ENCODE measurements around the gene KCTD11.
A peak's percentile ranks its signal among the peaks of the same experiment; 100 is the strongest.

KCTD11 gene

DNA sequence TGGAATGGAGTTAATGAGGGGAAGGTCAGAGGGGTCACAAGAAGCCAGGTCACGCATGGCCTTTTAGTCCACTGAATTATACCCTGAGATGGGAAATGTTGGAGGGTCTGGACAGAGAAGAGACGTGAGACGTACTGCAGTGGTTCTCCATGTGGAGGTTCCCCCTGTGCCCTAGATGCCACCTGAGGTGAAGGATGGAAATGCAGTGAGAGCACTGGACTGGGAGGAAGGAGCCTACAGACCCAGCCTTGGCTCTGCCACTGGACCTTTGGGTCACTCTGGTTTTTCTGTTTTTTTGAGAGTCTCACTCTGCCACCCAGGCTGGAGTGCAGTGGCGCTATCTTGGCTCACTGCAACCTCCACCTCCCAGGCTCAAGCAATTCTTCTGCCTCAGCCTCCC, 44.2 kb downstream of the KCTD11 start:
- no peaks in the 10 kb centered on the region for H3K27me3 ChIP-seq (ENCODE audit: control insufficient read depth in 3 of 3, insufficient read depth in 3 of 3, low read depth in 1 of 3, low read length in 3 of 3)
- H3K27ac ChIP-seq (replicated peaks; ENCODE audit: low read length): no peak overlapping the region
- WGBS, 2 donors (ENCODE audit: extremely low coverage in 2 of 2, insufficient read length in 2 of 2, insufficient replicate concordance in 1 of 2): no CpG with 5 or more reads among the region's 4 CpGs
- no peak for DNase-seq (ENCODE audit: low spot score)
- no peak overlapping the region for H4K91ac ChIP-seq (ENCODE audit: low read depth, low read length, poor library complexity)
- peaks cover 3 to 7% of the 10 kb centered on the region in 2 donors for H3K4me1 ChIP-seq (ENCODE audit: control insufficient read depth in 2 of 2, insufficient read depth in 1 of 2, low read depth in 1 of 2, low read length in 2 of 2)
- no peak overlapping the region for H2AFZ ChIP-seq (ENCODE audit: low read length)
- peaks cover 3 to 15% of the 10 kb centered on the region in 2 donors for H3K36me3 ChIP-seq (replicated peaks in 1 of 2; ENCODE audit: control insufficient read depth in 2 of 2, insufficient read depth in 2 of 2, low read length in 2 of 2)
- H2BK15ac ChIP-seq (ENCODE audit: low read length): no peak overlapping the region
- no peak overlapping the region for H4K8ac ChIP-seq (ENCODE audit: low read depth, low read length)
- H3K23ac ChIP-seq (ENCODE audit: low read depth, low read length, poor library complexity): no peak overlapping the region
- no peaks in the 10 kb centered on the region for H3K79me1 ChIP-seq (ENCODE audit: low read depth, low read length)
- H3K9ac ChIP-seq (ENCODE audit: low read depth, low read length, poor library complexity): no peak overlapping the region
- H3K4me3 ChIP-seq (ENCODE audit: low read length in 2 of 2): no peak overlapping the region
- no peak overlapping the region for H2AK5ac ChIP-seq (ENCODE audit: low read depth, low read length)
- no peak overlapping the region for H3K4ac ChIP-seq (ENCODE audit: low read length)
- peaks cover 0 to 1% of the 10 kb centered on the region in 2 donors for H3K9me3 ChIP-seq (replicated peaks in 1 of 2; ENCODE audit: control insufficient read depth in 2 of 2, insufficient read depth in 1 of 2, low read depth in 1 of 2, low read length in 2 of 2)
- no peak overlapping the region for H3K18ac ChIP-seq (ENCODE audit: low read length)
- no peak overlapping the region for H2BK5ac ChIP-seq (ENCODE audit: low read length)
- no peak overlapping the region for H3K14ac ChIP-seq (ENCODE audit: low read length)
- H3K4me2 ChIP-seq (ENCODE audit: insufficient read depth, low read length, poor library complexity, severe bottlenecking): no peak overlapping the region
- H2BK12ac ChIP-seq (ENCODE audit: low read length): no peak overlapping the region
- H2BK120ac ChIP-seq (ENCODE audit: low read depth, low read length): no peak overlapping the region

DNA sequence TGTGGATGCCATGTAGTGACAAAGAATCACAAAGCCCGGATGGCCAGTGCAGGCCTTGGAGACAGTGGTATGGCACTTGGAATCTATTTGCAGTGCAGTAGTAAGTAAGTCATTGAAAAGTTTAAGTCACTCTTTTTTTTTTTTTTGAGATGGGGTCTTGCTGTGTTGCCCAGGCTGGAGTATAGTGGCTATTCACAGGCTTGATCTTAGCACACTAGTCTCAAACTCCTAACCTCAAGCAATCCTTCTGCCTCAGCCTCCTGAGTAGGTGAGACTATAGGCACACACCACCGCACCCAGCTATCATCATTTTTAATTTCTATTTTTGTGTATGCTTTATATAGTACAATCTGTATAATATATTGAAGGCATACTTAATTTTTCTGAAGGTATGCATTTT, 46.6 kb downstream of the KCTD11 start:
- no peak for DNase-seq (ENCODE audit: low spot score)
- H2AK5ac ChIP-seq (ENCODE audit: low read depth, low read length): no peak overlapping the region
- peak overlapping the region; percentile 43 for H4K8ac ChIP-seq (ENCODE audit: low read depth, low read length)
- no peak overlapping the region for H3K4ac ChIP-seq (ENCODE audit: low read length)
- H3K18ac ChIP-seq (ENCODE audit: low read length): no peak overlapping the region
- H3K9ac ChIP-seq (ENCODE audit: low read depth, low read length, poor library complexity): no peak overlapping the region
- H2BK120ac ChIP-seq (ENCODE audit: low read depth, low read length): no peak overlapping the region
- no CpG with 5 or more reads among the region's 2 CpGs for WGBS, 2 donors (ENCODE audit: extremely low coverage in 2 of 2, insufficient read length in 2 of 2, insufficient replicate concordance in 1 of 2)
- H3K14ac ChIP-seq (ENCODE audit: low read length): no peak overlapping the region
- H3K36me3 ChIP-seq (replicated peaks in 1 of 2; ENCODE audit: control insufficient read depth in 2 of 2, insufficient read depth in 2 of 2, low read length in 2 of 2): peaks cover 0 to 5% of the 10 kb centered on the region in 2 donors
- no peaks in the 10 kb centered on the region for H3K27me3 ChIP-seq (ENCODE audit: control insufficient read depth in 3 of 3, insufficient read depth in 3 of 3, low read depth in 1 of 3, low read length in 3 of 3)
- no peak overlapping the region for H2BK5ac ChIP-seq (ENCODE audit: low read length)
- H4K91ac ChIP-seq (ENCODE audit: low read depth, low read length, poor library complexity): no peak overlapping the region
- H3K4me3 ChIP-seq (ENCODE audit: low read length in 2 of 2): no peak overlapping the region
- peaks cover 0 to 1% of the 10 kb centered on the region in 2 donors for H3K9me3 ChIP-seq (replicated peaks in 1 of 2; ENCODE audit: control insufficient read depth in 2 of 2, insufficient read depth in 1 of 2, low read depth in 1 of 2, low read length in 2 of 2)
- no peak overlapping the region for H3K27ac ChIP-seq (replicated peaks; ENCODE audit: low read length)
- no peak overlapping the region for H2BK15ac ChIP-seq (ENCODE audit: low read length)
- H3K4me2 ChIP-seq (ENCODE audit: insufficient read depth, low read length, poor library complexity, severe bottlenecking): no peak overlapping the region
- no peak overlapping the region for H2AFZ ChIP-seq (ENCODE audit: low read length)
- no peak overlapping the region for H2BK12ac ChIP-seq (ENCODE audit: low read length)
- peaks cover 10% of the 10 kb centered on the region in 2 donors for H3K4me1 ChIP-seq (ENCODE audit: control insufficient read depth in 2 of 2, insufficient read depth in 1 of 2, low read depth in 1 of 2, low read length in 2 of 2)
- H3K23ac ChIP-seq (ENCODE audit: low read depth, low read length, poor library complexity): no peak overlapping the region
- peaks cover 2% of the 10 kb centered on the region for H3K79me1 ChIP-seq (ENCODE audit: low read depth, low read length)

GRCh38 chr17:7403043-7403726, 51.2 kb downstream of the KCTD11 start:
- peak overlapping the region; percentile 74 to 88 for H3K4me3 ChIP-seq (ENCODE audit: low read length in 2 of 2)
- H2BK15ac ChIP-seq (ENCODE audit: low read length): peak overlapping the region; percentile 82
- peaks cover 14 to 25% of the 10 kb centered on the region in 2 donors for H3K4me1 ChIP-seq (ENCODE audit: control insufficient read depth in 2 of 2, insufficient read depth in 1 of 2, low read depth in 1 of 2, low read length in 2 of 2)
- peak overlapping the region; percentile 89 for H2AFZ ChIP-seq (ENCODE audit: low read length)
- peak overlapping the region; percentile 98 for H2BK5ac ChIP-seq (ENCODE audit: low read length)
- H2BK120ac ChIP-seq (ENCODE audit: low read depth, low read length): no peak overlapping the region
- H3K9ac ChIP-seq (ENCODE audit: low read depth, low read length, poor library complexity): peak overlapping the region; percentile 92
- no peak overlapping the region for H2AK5ac ChIP-seq (ENCODE audit: low read depth, low read length)
- H3K14ac ChIP-seq (ENCODE audit: low read length): no peak overlapping the region
- H3K4me2 ChIP-seq (ENCODE audit: insufficient read depth, low read length, poor library complexity, severe bottlenecking): peak overlapping the region; percentile 72
- H3K9me3 ChIP-seq (replicated peaks in 1 of 2; ENCODE audit: control insufficient read depth in 2 of 2, insufficient read depth in 1 of 2, low read depth in 1 of 2, low read length in 2 of 2): no peaks in the 10 kb centered on the region
- peak overlapping the region; percentile 32 for H4K91ac ChIP-seq (ENCODE audit: low read depth, low read length, poor library complexity)
- peak overlapping the region; percentile 97 for H3K27ac ChIP-seq (replicated peaks; ENCODE audit: low read length)
- H2BK12ac ChIP-seq (ENCODE audit: low read length): no peak overlapping the region
- no peak overlapping the region for H3K23ac ChIP-seq (ENCODE audit: low read depth, low read length, poor library complexity)
- WGBS, 2 donors (ENCODE audit: extremely low coverage in 2 of 2, insufficient read length in 2 of 2, insufficient replicate concordance in 1 of 2): no CpG with 5 or more reads among the region's 16 CpGs
- peaks cover 2 to 12% of the 10 kb centered on the region in 2 donors for H3K36me3 ChIP-seq (replicated peaks in 1 of 2; ENCODE audit: control insufficient read depth in 2 of 2, insufficient read depth in 2 of 2, low read length in 2 of 2)
- H3K79me1 ChIP-seq (ENCODE audit: low read depth, low read length): peaks cover 10% of the 10 kb centered on the region
- peak overlapping the region; percentile 39 for H3K18ac ChIP-seq (ENCODE audit: low read length)
- peak; percentile 67 for DNase-seq (ENCODE audit: low spot score)
- no peak overlapping the region for H4K8ac ChIP-seq (ENCODE audit: low read depth, low read length)
- H3K4ac ChIP-seq (ENCODE audit: low read length): no peak overlapping the region
- H3K27me3 ChIP-seq (ENCODE audit: control insufficient read depth in 3 of 3, insufficient read depth in 3 of 3, low read depth in 1 of 3, low read length in 3 of 3): no peaks in the 10 kb centered on the region

DNA sequence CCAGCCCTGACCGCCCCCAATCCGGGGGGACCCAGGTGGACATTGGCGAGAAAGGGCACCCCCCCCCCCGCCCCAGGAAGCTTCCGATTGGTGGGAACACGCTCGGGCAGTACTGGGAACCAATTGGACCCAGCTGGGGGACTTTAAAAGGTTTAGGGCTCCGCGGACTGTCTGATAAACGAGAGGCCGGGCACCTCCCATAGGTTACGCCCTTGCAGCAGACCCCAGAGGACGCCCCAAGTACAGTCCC, 51.7 kb downstream of the KCTD11 start:
- no CpG with 5 or more reads among the region's 13 CpGs for WGBS, 2 donors (ENCODE audit: extremely low coverage in 2 of 2, insufficient read length in 2 of 2, insufficient replicate concordance in 1 of 2)
- H3K4me1 ChIP-seq (ENCODE audit: control insufficient read depth in 2 of 2, insufficient read depth in 1 of 2, low read depth in 1 of 2, low read length in 2 of 2): peaks cover 14 to 25% of the 10 kb centered on the region in 2 donors
- peak overlapping the region; percentile 92 for H3K9ac ChIP-seq (ENCODE audit: low read depth, low read length, poor library complexity)
- H2BK120ac ChIP-seq (ENCODE audit: low read depth, low read length): no peak overlapping the region
- peak overlapping the region; percentile 74 to 88 for H3K4me3 ChIP-seq (ENCODE audit: low read length in 2 of 2)
- H3K14ac ChIP-seq (ENCODE audit: low read length): no peak overlapping the region
- no peak overlapping the region for H2BK15ac ChIP-seq (ENCODE audit: low read length)
- H2AFZ ChIP-seq (ENCODE audit: low read length): peak overlapping the region; percentile 89
- no peak overlapping the region for H4K8ac ChIP-seq (ENCODE audit: low read depth, low read length)
- no peaks in the 10 kb centered on the region for H3K27me3 ChIP-seq (ENCODE audit: control insufficient read depth in 3 of 3, insufficient read depth in 3 of 3, low read depth in 1 of 3, low read length in 3 of 3)
- H2BK5ac ChIP-seq (ENCODE audit: low read length): peak overlapping the region; percentile 98
- H3K4ac ChIP-seq (ENCODE audit: low read length): no peak overlapping the region
- peaks cover 14% of the 10 kb centered on the region for H3K79me1 ChIP-seq (ENCODE audit: low read depth, low read length)
- peak overlapping the region; percentile 72 for H3K4me2 ChIP-seq (ENCODE audit: insufficient read depth, low read length, poor library complexity, severe bottlenecking)
- H3K23ac ChIP-seq (ENCODE audit: low read depth, low read length, poor library complexity): peak overlapping the region; percentile 96
- no peak overlapping the region for H2BK12ac ChIP-seq (ENCODE audit: low read length)
- no peak overlapping the region for H4K91ac ChIP-seq (ENCODE audit: low read depth, low read length, poor library complexity)
- H3K18ac ChIP-seq (ENCODE audit: low read length): peak overlapping the region; percentile 98
- H3K36me3 ChIP-seq (replicated peaks in 1 of 2; ENCODE audit: control insufficient read depth in 2 of 2, insufficient read depth in 2 of 2, low read length in 2 of 2): peaks cover 5 to 17% of the 10 kb centered on the region in 2 donors
- DNase-seq (ENCODE audit: low spot score): no peak
- H3K9me3 ChIP-seq (replicated peaks in 1 of 2; ENCODE audit: control insufficient read depth in 2 of 2, insufficient read depth in 1 of 2, low read depth in 1 of 2, low read length in 2 of 2): no peaks in the 10 kb centered on the region
- no peak overlapping the region for H2AK5ac ChIP-seq (ENCODE audit: low read depth, low read length)
- H3K27ac ChIP-seq (replicated peaks; ENCODE audit: low read length): peak overlapping the region; percentile 97
